ENCODE results near the gene USP13. TPM values are rescaled to one million over a fixed set of nuclear protein-coding genes. Genes with fewer than 3 reads are reported as not detected.

Gene USP13
- total RNA-seq, 5 donors from 2014 or later (not counting 1 experiment from before 2014, with no cell fraction given): 6.2 to 7.9 (median 7.0) TPM

DNA sequence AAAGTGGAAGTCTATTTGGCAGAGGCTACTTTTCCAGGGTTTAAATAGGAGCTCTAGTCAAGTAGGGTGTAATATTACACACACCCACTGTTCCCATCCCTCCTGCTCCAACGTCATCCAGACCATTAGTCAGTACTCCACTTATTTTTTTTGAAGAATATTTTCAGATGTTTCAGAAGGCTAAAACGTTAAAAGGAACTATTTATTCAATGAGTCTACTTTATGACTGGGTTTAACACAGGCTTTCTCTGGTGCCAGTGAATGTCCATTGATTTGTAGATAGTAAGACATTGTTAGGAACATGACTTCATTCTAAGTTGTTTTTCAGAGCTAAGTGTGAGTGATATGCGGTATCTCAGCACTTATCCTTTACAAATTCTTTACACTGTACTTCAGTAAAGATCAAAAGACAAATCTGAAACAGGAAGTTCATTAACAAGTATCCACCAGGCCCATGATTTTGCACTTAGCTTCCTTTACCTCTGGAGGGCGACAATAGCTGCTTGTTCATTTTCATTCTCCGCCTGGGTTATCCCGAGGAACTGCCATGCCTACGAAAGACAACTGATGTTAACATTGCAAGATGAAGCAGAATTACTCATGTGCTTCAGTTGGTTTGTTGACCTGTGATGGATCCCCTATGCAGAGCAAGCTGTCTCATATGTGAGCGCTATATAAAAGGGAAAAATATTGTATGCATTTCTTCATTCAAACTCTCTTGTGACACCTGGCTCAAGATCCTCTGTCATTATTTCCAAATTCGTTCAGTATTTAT, 158.7 kb downstream of the USP13 start:
- whole genome bisulfite sequencing (ENCODE audit: insufficient coverage): 30% methylated on average over 4 of the region's 9 CpGs

DNA sequence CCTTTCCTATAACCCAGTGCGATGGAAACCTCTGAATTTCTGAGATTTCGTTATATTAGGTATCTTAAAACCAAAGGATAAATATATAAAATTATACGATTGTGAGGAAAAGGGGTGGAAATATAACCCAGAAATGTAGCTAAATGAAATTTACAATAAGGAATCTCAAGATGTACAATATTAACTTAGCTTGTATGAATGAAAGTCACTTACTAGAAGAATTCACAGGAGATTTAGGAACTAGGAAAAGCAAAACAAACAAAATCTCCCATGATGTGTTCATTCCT, 159.2 kb downstream of the USP13 start:
- H3K27ac ChIP-seq (ENCODE audit: low read length): no peak overlapping the region
- Mint-ChIP-seq H3K27me3 (no peaks in the 10 kb centered on the region), H3K9me3 (no peaks in the 10 kb centered on the region), H3K4me1 (peaks cover 0 to 4% (median 3%) of the 10 kb centered on the region in 3 donors), H3K4me3 (no peak overlapping the region), H3K27ac (no peak overlapping the region), H3K36me3 (no peaks in the 10 kb centered on the region)
- H3K36me3 ChIP-seq (ENCODE audit: control insufficient read depth in 2 of 2, extremely low read depth in 1 of 2, insufficient read depth in 1 of 2, low read length in 1 of 2): no peaks in the 10 kb centered on the region
- no peaks in the 10 kb centered on the region for H3K4me1 ChIP-seq (ENCODE audit: control insufficient read depth in 1 of 2, extremely low read depth in 1 of 2, insufficient read depth in 2 of 2, low read length in 2 of 2)
- ATAC-seq (replicated peaks in 1 of 4) (no peak), DNase-seq (no peak)
- no CpG with 5 or more reads among the region's 3 CpGs for WGBS (ENCODE audit: insufficient coverage)
- ChIA-PET CTCF (interaction anchor here in 1 of 2 donors (1.0 kb wide), 1 partner anchor 1466 kb away, joined by 4 read pairs; no protein-coding TSS in a partner anchor), POLR2A (no interaction called here)
- H3K9me3 ChIP-seq: no peaks in the 10 kb centered on the region
- H3K27me3 ChIP-seq (replicated peaks in 1 of 2; ENCODE audit: control insufficient read depth in 2 of 2, extremely low read depth in 1 of 2, insufficient read depth in 2 of 2, low read length in 1 of 2): no peaks in the 10 kb centered on the region
- no peak overlapping the region for H3K4me3 ChIP-seq (ENCODE audit: control insufficient read depth in 1 of 2, extremely low read depth in 1 of 2, low read length in 1 of 2)

More for the DNA sequence above, 158.7 kb downstream of the USP13 start:
- Histone ChIP-seq H3K27ac (ENCODE audit: low read length) (no peak overlapping the region), H3K27me3 (replicated peaks in 1 of 2; ENCODE audit: control insufficient read depth in 2 of 2, extremely low read depth in 1 of 2, insufficient read depth in 2 of 2, low read length in 1 of 2) (no peaks in the 10 kb centered on the region), H3K4me3 (ENCODE audit: control insufficient read depth in 1 of 2, extremely low read depth in 1 of 2, low read length in 1 of 2) (no peak overlapping the region), H3K4me1 (ENCODE audit: control insufficient read depth in 1 of 2, extremely low read depth in 1 of 2, insufficient read depth in 2 of 2, low read length in 2 of 2) (no peaks in the 10 kb centered on the region), H3K9me3 (no peaks in the 10 kb centered on the region), H3K36me3 (ENCODE audit: control insufficient read depth in 2 of 2, extremely low read depth in 1 of 2, insufficient read depth in 1 of 2, low read length in 1 of 2) (no peaks in the 10 kb centered on the region)
- H3K27ac Mint-ChIP-seq: no peak overlapping the region
- no peak overlapping the region for H3K4me3 Mint-ChIP-seq
- no peaks in the 10 kb centered on the region for H3K9me3 Mint-ChIP-seq
- CTCF ChIA-PET: interaction anchor here in 1 of 2 donors (1.0 to 1.3 kb wide), 2 partner anchors 28 to 1466 kb away, joined by 3 to 4 read pairs; no protein-coding TSS in a partner anchor
- no peak for ATAC-seq (replicated peaks in 1 of 4)
- peak in 1 of 35 experiments; percentile 21 for DNase-seq
- POLR2A ChIA-PET: no interaction called here
- H3K36me3 Mint-ChIP-seq: no peaks in the 10 kb centered on the region
- H3K4me1 Mint-ChIP-seq: peaks cover 0 to 4% (median 3%) of the 10 kb centered on the region in 3 donors
- no peaks in the 10 kb centered on the region for H3K27me3 Mint-ChIP-seq

DNA sequence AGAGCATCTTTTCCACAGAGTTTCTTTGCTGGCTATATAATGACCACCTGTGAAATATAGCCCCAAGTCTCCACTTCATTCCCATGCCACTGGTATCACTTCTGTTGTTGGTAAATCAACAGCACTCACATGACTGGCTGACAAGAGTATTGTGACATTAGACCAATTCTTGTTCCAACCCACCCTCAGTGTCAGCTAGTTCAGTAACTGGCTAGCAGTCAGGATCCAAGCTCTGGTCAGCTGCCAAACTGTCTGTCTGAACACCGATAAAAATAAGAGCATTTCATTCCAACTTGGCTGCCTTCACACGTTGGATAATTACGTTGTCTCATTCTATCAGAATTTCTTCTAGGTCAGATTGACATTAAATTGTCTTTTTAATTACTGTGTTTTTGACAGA, 166.5 kb downstream of the USP13 start:
- Histone ChIP-seq H3K9me3 (no peaks in the 10 kb centered on the region), H3K4me3 (ENCODE audit: control insufficient read depth in 1 of 2, extremely low read depth in 1 of 2, low read length in 1 of 2) (no peak overlapping the region), H3K27me3 (replicated peaks in 1 of 2; ENCODE audit: control insufficient read depth in 2 of 2, extremely low read depth in 1 of 2, insufficient read depth in 2 of 2, low read length in 1 of 2) (peaks cover 0 to 7% of the 10 kb centered on the region in 2 experiments), H3K36me3 (ENCODE audit: control insufficient read depth in 2 of 2, extremely low read depth in 1 of 2, insufficient read depth in 1 of 2, low read length in 1 of 2) (no peaks in the 10 kb centered on the region), H3K4me1 (ENCODE audit: control insufficient read depth in 1 of 2, extremely low read depth in 1 of 2, insufficient read depth in 2 of 2, low read length in 2 of 2) (no peaks in the 10 kb centered on the region), H3K27ac (ENCODE audit: low read length) (no peak overlapping the region)
- H3K9me3 Mint-ChIP-seq: no peaks in the 10 kb centered on the region
- H3K4me1 Mint-ChIP-seq: no peaks in the 10 kb centered on the region
- H3K4me3 Mint-ChIP-seq: no peak overlapping the region
- no peaks in the 10 kb centered on the region for H3K36me3 Mint-ChIP-seq
- no peak for DNase-seq
- ChIA-PET CTCF (no interaction called here), POLR2A (no interaction called here)
- H3K27me3 Mint-ChIP-seq: peaks cover 5 to 7% of the 10 kb centered on the region in 2 donors
- WGBS (ENCODE audit: insufficient coverage): no CpG with 5 or more reads among the region's 3 CpGs
- no peak overlapping the region for H3K27ac Mint-ChIP-seq
- ATAC-seq (replicated peaks in 1 of 4): no peak

DNA sequence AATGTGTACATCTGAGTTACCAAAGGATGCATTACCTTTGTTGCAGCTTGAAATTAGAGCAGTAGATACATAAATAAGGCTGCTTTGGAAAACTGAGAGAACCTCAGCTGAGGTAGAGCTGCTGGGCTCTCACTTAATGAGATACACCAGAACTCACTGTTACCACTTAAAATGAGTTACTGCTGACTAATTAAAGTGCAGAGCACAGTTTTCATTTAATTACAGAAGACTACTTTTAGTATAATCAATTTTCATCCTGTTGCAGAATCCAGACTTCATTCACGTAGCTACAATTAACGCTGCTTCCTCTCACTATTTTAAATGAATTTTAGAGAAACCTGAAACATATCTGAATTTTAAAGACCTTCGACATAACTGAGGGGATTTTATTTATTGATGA, 169.5 kb downstream of the USP13 start:
- no peaks in the 10 kb centered on the region for H3K36me3 ChIP-seq (ENCODE audit: control insufficient read depth in 2 of 2, extremely low read depth in 1 of 2, insufficient read depth in 1 of 2, low read length in 1 of 2)
- no peaks in the 10 kb centered on the region for H3K4me1 ChIP-seq (ENCODE audit: control insufficient read depth in 1 of 2, extremely low read depth in 1 of 2, insufficient read depth in 2 of 2, low read length in 2 of 2)
- Mint-ChIP-seq H3K27ac (no peak overlapping the region), H3K27me3 (peaks cover 7 to 8% of the 10 kb centered on the region in 2 donors), H3K9me3 (no peaks in the 10 kb centered on the region), H3K4me3 (no peak overlapping the region), H3K4me1 (no peaks in the 10 kb centered on the region), H3K36me3 (no peaks in the 10 kb centered on the region)
- POLR2A ChIA-PET: no interaction called here
- H3K4me3 ChIP-seq (ENCODE audit: control insufficient read depth in 1 of 2, extremely low read depth in 1 of 2, low read length in 1 of 2): no peak overlapping the region
- DNase-seq: no peak
- ATAC-seq (replicated peaks in 1 of 4): no peak
- peaks cover 0 to 7% of the 10 kb centered on the region in 2 experiments for H3K27me3 ChIP-seq (replicated peaks in 1 of 2; ENCODE audit: control insufficient read depth in 2 of 2, extremely low read depth in 1 of 2, insufficient read depth in 2 of 2, low read length in 1 of 2)
- H3K9me3 ChIP-seq: no peaks in the 10 kb centered on the region
- H3K27ac ChIP-seq (ENCODE audit: low read length): no peak overlapping the region
- CTCF ChIA-PET: no interaction called here
- WGBS (ENCODE audit: insufficient coverage): no CpG with 5 or more reads among the region's 3 CpGs

DNA sequence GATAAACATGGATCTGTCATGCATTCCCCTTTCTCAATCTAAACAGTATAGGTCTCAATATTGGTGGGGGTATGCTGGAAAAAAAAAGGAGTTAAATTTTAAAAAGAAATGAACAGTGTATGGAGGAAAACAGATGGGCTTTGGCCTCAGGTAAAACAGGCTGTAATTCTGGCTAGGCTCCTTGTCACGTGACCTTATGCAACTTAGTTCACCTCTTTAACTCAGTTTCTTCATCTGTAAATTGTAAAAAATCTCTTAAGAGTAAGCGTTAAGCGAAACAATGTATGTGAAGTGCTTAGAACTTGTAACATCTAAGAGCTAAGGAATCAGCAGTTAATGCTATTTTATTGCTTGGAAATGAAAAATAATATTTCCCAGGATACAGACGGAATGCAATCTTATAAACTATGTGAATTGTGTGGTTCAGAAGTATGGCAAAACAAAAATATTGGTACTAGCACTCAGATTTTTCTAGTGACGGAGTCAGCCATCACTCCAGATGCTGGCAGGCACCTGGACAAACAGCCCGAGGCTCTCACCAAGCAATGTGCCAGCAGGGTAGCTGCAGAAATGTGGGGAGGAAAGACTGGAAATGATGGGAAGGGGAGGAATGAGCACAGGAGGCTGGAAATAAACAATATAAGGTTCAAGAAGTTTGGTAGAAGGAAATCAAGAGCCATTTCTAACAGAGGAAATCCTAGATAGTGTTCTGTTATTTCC, 172.8 kb downstream of the USP13 start:
- ATAC-seq (replicated peaks in 1 of 4) (no peak), DNase-seq (no peak)
- H3K9me3 Mint-ChIP-seq: no peaks in the 10 kb centered on the region
- 88% methylated on average over 1 of the region's 6 CpGs for WGBS (ENCODE audit: insufficient coverage)
- ChIA-PET CTCF (no interaction called here), POLR2A (no interaction called here)
- no peak overlapping the region for H3K27ac Mint-ChIP-seq
- Histone ChIP-seq H3K9me3 (no peaks in the 10 kb centered on the region), H3K27me3 (replicated peaks in 1 of 2; ENCODE audit: control insufficient read depth in 2 of 2, extremely low read depth in 1 of 2, insufficient read depth in 2 of 2, low read length in 1 of 2) (peaks cover 0 to 3% of the 10 kb centered on the region in 2 experiments), H3K4me3 (ENCODE audit: control insufficient read depth in 1 of 2, extremely low read depth in 1 of 2, low read length in 1 of 2) (no peak overlapping the region), H3K36me3 (ENCODE audit: control insufficient read depth in 2 of 2, extremely low read depth in 1 of 2, insufficient read depth in 1 of 2, low read length in 1 of 2) (no peaks in the 10 kb centered on the region), H3K4me1 (ENCODE audit: control insufficient read depth in 1 of 2, extremely low read depth in 1 of 2, insufficient read depth in 2 of 2, low read length in 2 of 2) (no peaks in the 10 kb centered on the region), H3K27ac (ENCODE audit: low read length) (no peak overlapping the region)
- no peaks in the 10 kb centered on the region for H3K36me3 Mint-ChIP-seq
- peaks cover 6 to 7% of the 10 kb centered on the region in 2 donors for H3K27me3 Mint-ChIP-seq
- H3K4me3 Mint-ChIP-seq: no peak overlapping the region
- H3K4me1 Mint-ChIP-seq: no peaks in the 10 kb centered on the region

DNA sequence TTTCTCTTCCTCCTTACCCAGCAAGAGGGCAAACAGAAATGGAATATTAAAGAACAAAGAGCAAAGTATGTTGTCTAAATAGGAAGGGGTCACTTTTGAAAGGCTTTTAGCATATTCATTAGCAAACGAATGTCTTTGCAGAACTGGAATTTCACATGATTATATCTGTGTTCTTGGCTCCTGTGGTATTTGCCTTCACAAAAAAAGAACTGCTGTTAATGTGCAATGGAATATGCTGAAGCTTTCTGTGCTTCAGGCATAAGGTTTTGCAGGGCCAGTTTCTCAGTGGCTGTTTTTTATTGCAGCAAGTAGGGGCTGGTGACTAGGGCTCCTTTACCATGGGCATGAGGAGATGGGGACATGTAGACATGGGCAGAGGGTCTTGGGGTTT, 173.4 kb downstream of the USP13 start:
- no peak for ATAC-seq (replicated peaks in 1 of 4)
- CTCF ChIA-PET: no interaction called here

More for the DNA sequence above, 173.4 kb downstream of the USP13 start:
- H3K27me3 Mint-ChIP-seq: peaks cover 5 to 6% of the 10 kb centered on the region in 2 donors
- H3K36me3 ChIP-seq (ENCODE audit: control insufficient read depth in 2 of 2, extremely low read depth in 1 of 2, insufficient read depth in 1 of 2, low read length in 1 of 2): no peaks in the 10 kb centered on the region
- H3K27ac ChIP-seq (ENCODE audit: low read length): no peak overlapping the region
- H3K4me1 Mint-ChIP-seq: no peaks in the 10 kb centered on the region
- H3K27ac Mint-ChIP-seq: no peak overlapping the region
- 17% methylated on average over 1 of the region's 1 CpG for WGBS (ENCODE audit: insufficient coverage)
- POLR2A ChIA-PET: no interaction called here
- H3K9me3 ChIP-seq: no peaks in the 10 kb centered on the region
- no peaks in the 10 kb centered on the region for H3K4me1 ChIP-seq (ENCODE audit: control insufficient read depth in 1 of 2, extremely low read depth in 1 of 2, insufficient read depth in 2 of 2, low read length in 2 of 2)
- no peaks in the 10 kb centered on the region for H3K9me3 Mint-ChIP-seq
- H3K4me3 ChIP-seq (ENCODE audit: control insufficient read depth in 1 of 2, extremely low read depth in 1 of 2, low read length in 1 of 2): no peak overlapping the region
- no peak for DNase-seq
- no peak overlapping the region for H3K4me3 Mint-ChIP-seq
- no peaks in the 10 kb centered on the region for H3K27me3 ChIP-seq (replicated peaks in 1 of 2; ENCODE audit: control insufficient read depth in 2 of 2, extremely low read depth in 1 of 2, insufficient read depth in 2 of 2, low read length in 1 of 2)
- no peaks in the 10 kb centered on the region for H3K36me3 Mint-ChIP-seq
